Germinal center (tissue), 1 donor: Measurements from ENCODE around the gene SATB1.

ENCODE experiments used
- DNase-seq: peaks from one replicate; pipeline ENCODE4 v3.0.0; 2012; ENCODE audit warnings: mixed read lengths, low spot score

Gene SATB1

DNA sequence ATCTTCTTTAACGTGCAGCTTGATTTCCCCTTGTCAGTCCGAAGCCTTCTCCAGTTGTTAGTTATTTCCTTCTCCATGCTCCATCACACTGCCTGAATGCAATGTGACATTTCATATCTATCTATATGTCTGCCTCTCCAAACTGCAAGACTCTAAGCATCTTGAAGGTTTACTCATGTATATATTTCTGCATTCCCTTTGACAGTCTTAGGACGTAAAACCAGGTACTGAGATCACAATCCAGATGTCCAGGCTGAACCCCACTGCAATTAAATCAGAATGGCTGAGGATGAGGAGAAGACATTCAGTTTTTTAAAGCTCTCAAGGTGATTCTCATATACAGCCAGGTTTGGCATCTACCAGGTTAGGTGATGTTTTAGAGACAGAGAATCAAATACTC is 6.1 kb upstream of the SATB1 start:
- DNase-seq, result no peak

DNA sequence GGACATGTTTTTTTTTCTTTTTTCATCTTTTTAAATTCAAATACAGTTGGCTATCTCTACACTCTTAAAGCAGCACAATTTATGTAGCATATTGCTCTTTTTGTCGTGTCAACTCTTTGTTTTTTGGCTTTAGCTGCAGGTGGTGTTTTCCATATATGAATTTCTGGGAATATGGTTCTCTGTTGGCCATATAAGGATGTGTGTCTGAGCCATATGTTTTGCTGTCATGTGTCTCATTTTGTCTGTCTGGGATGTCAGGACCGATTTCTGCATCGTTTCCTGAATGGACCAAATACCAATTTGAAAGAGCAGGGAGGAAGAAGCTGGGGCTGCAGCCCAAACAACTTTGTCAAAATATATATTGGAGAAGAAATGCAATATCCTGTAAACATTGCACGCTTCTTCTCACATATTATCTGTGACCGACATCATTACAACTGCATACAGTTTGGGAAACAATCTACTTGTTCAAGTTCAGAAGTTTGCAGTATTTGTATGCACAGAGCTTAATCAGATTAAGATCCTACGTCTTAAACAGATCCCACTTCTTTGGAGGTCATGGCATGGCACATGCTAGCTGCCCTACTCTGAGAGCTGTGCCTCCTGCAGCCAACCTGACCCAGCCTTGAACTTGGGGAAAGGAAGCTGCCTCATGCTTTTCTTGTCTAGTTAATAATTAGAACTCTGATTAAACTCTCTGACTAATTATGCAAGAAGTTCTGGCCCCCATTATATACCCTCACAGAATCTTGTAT is 4.0 kb upstream of the SATB1 start:
- no peak for DNase-seq

DNA sequence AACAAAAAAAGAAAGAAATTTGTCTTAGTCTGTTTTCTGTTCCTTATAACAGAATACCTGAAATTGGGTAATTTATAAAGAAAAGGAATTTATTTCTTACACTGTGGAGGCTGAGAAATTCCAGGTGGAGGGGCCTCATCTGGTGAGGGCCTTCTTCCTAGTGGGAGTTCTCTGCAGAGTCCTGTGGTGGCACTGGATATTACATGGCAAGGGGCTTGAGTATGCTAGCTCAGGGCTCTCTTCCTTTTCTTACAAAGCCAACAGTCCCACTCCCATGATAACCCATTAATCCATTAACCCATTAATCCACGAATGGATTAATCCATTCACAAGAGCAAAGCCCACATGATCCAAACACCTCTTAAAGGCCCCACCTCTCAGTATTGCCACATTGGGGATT is 2.9 kb upstream of the SATB1 start:
- no peak for DNase-seq

DNA sequence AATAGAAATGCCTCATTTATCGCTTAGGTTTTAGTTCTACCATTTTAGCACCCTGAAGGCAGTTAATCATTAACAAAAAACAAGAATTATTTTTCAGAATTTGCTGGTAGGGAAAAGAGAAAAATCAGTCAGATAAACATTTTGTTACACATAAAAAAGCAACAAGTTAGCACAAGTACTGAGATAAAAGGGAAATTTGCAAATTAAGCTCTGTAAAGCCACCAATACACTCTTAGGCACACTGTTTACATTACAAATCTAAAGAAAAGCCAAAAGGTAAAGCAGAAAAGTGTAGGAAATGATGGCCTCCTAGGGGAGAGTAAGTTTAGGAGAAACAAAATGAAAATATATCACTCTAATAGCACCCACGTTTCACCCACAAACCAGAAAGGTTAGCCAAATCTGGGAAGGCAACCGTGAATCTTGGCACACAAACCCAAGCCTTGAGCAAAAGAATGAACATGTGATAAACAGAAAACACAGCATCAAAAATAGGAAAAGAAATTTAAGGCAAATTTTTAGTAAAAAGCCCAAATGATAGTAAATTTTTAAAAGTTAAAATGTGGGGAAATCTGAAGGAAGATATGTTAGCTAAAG is 1.6 kb upstream of the SATB1 start:
- DNase-seq, result no peak

DNA sequence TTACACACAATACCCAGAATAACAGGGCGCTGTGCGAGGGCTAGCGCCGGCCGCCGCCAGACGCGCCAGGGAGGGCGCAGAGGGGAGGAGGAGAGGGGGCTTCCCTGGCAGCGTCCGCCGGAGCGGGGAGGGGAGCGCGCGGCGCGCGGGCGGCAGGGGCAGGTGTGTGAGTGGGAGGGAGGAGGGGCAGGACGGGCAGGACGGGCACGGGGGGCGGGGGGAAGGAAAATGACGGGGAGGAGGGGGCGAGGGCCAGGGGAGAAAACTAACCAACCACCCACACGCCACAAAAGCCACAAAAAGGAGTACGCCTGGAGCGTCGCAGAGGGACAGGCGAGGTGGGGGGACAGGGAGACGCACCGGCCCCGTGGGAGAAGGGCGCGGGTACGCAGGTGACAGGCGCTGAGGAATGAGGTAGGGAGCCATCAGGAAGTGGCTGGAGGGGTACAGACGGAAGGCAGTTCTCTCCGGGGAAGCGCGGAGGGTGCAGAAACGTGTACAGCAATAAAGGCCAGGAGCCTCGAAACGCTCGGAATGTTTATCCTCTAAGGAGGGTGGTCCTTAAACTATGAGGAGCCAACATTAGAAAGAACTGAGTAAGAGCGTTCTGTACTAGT is 610 bp upstream of the SATB1 start:
- peak; percentile 27 for DNase-seq

DNA sequence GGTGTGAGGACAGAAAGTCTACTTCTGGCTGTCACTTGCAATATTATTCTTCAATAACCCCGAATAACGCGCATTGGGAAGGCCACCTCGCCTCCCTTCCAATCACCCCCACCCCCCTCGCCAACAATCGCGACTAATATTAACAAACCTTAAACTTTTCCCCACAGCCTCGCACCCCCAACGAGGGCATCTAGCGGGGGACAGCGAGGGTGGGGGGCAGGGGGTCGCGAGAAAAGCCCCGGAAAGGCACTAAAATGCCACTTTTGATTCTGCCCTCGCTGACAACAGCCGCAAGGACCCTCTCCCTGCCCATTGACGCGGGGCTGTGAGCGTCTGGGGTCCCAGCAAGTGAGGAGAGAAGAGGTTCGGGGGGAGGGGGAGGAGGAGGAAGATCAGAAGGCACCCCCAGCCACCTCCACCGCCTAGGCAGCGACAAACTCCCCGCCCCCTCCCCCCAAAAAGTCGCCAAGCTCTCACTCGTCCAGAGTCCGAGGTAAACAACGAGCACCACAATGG is 868 bp downstream of the SATB1 start:
- peak; percentile 3 for DNase-seq

DNA sequence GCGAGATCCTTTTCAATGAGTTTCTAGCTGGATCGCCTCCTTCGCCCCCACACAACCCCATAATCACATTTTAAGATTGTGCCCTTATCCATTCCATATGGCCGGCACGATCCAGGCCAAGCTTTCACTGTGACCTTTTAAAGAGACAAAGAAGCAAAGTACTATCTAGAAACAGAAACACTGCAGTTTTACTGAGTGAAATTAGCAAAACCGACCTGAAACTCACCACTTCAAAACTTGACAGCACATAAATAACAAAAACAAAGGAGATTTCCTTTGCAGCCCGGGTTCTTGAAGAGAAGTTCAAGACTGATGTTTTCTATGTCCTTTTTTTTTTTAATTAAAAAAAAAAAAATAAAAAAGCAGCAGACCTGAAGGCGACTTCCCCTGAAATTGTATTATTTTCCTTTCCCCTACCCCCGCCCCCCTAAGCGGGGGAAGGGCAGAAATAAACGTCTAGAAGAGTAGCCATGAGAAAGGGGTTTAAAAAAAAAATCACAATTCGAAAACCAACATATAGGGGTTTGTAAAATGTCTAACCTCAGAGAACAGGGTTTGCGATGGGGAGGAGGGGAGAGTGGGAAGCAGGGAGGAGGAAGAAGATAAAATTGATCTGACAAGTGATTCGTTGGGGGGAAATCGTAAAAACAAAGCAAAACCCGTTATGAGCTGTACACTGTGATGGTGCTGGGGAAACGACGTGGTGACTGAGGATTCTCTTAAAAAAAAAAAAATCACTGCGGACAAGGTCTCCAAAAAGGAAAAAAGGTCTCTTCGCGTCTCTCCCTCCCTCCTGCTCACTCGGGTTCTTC is 1.5 kb downstream of the SATB1 start:
- peak; percentile 30 for DNase-seq

DNA sequence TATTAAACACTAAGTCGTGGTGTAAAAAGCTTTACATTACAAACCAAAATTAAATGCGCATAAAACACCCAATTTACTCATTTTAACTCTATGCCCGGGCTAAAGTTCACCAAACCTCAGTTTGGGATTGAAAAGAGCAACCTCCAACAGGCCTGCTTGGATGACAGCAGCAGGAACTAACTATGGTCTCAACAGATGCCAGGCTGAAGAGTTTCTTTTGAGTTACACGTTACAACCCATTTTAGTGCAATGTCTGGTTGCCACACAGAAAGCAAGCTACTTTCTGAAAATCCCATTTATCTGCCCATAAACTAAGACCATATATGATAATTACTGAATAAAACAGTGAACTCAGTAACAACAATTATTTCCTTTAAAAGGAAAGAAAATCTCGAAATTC is 2.2 kb downstream of the SATB1 start:
- DNase-seq, result no peak

DNA sequence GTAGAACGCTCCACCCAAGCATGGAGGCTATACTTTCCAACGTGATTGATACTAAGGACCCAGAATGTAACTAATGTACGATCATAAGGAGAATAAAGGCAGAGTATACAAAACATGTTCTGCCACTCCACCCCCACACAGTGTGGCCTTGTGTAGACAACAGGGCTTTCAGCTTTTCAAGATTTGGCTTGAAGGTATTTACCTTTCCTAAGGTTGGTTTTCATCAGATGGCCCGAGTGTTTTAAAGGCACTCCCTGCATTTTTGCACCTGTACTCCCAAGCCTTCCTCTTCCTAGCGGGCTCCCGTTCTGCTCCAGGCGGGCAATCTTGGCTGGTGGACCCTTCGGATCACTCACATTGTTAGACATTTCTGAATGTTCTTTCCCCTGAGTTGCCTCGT is 4.6 kb downstream of the SATB1 start:
- DNase-seq, result no peak

DNA sequence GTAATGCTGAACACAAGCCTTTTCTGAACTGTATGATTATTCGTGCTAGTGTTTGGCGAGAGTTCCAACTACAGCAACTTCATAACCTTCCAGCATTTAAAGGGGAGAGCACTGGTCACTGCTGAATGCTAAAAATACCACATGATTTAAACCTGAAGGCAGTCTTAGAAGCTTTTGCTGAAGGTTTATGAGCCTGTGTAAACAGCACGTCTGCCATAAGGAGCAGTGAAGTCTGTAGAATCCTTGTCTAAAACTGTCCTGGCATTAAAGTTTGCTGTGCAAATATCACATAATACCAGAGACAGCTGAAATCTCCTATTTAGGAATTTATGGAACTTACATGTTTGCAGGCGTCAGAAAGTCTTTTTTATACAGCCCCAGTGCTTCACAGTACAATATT is 5.9 kb downstream of the SATB1 start:
- no peak for DNase-seq

DNA sequence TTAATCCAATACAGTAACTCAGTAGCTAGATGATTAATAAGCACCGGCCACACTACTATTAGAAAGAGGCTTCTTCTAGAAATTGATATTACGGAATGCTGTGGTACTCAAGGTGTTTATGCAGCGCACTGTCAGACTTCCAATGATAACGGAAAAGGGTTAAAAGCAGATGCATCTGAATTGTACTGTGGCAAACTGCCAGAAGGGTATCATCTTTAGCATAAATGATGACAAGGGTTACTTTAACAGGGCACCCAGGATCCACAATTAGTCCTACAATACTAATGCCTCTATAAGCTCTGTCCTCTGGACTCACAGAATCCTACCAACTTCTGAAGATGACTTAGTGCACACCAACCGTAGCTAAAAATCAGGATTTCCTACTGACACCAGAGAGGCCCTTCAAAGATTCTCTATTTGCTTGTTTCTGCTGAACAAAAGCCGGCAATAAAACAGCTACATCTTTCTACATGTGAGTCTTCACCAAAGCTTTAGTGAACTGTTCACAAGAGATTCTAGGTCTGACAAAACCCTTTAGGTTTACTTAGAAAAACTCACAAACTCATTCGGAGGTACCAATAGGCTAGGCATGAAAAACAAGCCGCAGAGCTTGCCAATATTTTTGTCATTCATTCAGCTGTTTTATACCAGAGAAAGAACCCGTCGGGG is 7.1 kb downstream of the SATB1 start:
- no peak for DNase-seq

DNA sequence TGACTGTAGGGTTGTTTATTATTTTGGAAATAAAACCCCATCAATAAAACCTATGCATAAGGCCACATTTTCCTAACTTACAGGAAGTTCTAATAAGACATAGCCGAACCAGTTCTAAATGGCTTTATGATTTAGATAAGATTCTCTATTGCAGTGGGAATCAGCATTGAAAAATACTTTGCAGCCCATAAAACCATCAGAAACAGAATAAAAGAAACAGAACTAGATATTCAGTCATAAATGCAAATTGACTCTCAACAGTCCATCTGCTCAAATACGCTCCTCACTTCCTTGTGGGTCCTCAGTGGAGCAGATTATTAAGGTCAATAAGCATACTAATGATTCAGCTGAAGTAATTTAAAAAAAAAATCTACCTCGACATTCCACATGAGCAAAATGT is 8.8 kb downstream of the SATB1 start:
- no peak for DNase-seq

DNA sequence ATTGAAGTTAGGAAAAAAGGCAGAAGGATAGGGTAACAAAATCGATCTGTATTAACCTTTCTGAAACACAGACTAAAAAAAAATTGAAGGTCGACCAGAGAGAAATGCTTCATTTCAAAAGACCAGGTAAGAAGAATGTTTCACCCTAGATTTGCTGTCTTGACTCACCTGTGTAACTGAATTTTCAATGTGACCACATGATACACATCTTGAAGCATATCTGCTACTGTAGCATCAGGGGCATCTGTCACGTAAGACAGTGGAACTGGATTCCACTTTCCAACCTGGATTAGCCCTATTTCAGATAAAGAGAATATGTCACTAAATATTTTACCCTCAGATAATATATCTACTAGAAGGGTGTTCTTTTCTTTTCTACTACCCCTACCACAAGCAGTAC is 9.3 kb downstream of the SATB1 start:
- DNase-seq, result no peak

DNA sequence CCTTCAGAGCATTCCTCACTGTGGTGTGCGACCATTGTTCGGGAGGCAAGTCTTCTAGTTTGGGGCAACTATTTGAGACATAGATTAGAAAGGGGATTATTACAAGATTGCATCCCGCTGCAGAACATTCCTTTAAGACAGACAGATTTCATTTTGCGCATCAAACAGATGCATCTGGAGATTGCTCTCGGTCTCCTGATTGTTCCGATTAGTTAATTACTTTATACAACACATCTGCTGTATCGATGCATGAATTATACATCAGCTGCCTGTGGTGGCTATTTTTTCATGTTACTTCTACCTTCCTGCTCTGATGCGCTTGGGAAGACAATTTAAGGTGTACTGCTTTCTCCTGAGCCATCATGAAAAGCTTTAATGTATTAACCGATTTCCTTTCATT is 10.0 kb downstream of the SATB1 start:
- DNase-seq, result no peak

DNA sequence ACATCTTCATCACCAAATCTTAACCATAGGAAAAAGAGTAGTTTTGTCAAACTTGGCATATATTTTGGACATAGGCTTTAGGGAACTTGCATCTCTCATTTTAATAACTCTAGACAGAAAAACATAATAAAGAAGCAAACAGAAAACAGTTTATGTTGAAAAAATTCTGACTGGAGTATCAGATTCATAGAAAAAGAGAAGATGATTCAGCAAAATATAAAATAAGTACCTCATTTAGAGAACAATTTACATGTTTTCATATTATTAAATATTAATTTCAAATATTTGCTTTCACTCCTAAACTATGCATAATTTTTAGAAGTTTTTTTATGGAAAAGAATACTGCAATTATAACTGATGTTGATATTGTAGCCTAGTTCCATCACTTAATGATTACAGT is 12.5 kb downstream of the SATB1 start:
- no peak for DNase-seq

DNA sequence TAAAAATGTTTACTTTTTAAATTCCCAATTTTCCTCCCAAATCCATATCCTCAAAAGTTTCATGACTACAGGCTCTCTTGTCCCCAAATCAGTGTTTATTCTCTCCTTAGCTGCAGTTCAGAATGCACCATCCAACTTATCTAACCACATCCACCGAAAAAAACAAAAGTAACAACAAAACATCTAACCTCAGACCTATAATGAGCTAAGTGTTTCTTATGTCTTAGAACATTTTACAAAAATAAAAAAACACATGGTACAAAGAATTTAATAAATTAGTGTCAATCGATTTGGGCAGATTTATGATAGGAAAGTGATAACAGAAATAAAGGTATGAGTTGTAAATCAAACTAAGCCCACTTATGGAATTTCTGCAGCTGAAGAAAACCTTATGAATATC is 13.6 kb downstream of the SATB1 start:
- no peak for DNase-seq

DNA sequence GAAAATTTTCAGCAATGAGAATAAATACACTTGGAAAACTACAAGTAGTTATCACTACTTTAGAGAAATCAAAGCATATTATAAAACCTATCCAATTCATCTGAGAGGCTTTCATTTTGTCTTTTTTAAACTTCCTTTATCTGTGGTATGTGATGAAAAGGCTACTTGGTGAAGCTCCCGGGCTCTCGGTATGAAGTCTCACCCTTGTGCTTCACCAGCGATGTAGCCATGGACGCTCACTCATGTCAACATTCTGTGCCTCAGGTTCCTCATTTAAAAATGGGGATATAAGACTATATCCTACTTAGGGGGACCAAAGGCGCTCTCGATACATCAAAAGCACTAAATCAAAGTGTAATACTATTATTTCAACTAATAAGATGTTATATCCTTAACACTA is 14.9 kb downstream of the SATB1 start:
- no peak for DNase-seq

DNA sequence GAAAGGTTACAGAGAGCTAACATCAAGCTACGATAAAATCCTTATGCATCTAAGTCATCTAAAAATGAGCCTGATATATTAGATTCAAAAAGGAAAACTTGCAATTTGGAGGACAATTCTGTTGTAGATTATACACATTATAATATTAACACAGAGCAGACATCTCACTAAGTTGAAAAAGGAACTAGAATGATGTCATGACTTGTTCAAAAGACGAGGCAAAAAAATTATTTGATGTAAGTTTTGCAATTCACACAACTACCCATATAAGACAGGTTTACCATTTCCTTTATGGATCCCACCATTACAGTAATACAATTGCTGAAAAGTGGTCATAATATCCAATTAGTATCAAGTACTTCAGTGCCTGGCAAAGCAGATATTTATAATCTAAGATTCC is 15.9 kb downstream of the SATB1 start:
- DNase-seq, result no peak

DNA sequence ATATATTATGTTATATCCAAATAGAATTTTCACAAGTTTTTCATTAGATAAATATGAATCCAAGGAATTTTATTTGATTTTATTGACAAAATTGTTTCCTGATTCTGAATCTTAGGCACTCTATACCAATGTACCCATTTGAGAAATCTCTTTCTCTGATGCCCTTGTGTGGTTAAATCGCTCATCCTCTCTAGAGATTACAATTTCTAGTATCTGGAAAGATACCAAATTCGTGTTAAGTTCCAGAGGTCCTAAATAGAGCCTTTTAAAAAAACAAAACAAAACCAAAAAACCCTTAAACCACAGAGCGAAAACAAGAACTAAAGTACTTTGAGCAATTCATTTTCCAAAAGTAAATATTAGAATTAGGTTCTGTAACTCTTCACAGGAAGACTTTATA is 20.0 kb downstream of the SATB1 start:
- DNase-seq, result no peak

DNA sequence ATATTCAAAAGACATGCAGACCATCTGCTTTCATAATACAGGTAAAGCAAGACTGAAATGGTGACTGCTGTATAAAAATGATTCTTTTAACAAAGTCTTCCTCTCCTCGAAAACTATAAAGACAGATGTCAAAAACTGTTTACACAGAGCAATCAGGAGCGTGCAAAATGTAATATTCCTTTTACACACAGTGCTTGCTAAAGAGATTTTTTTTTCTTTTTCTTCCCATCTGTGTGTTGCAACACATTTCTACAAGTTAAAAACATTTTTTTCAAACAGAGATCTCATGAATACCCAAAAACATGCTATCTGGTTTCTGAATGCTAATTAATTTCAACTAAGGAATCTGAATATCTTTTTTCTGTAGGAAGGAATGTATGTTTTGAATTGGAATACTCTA is 22.1 kb downstream of the SATB1 start:
- DNase-seq, result no peak

DNA sequence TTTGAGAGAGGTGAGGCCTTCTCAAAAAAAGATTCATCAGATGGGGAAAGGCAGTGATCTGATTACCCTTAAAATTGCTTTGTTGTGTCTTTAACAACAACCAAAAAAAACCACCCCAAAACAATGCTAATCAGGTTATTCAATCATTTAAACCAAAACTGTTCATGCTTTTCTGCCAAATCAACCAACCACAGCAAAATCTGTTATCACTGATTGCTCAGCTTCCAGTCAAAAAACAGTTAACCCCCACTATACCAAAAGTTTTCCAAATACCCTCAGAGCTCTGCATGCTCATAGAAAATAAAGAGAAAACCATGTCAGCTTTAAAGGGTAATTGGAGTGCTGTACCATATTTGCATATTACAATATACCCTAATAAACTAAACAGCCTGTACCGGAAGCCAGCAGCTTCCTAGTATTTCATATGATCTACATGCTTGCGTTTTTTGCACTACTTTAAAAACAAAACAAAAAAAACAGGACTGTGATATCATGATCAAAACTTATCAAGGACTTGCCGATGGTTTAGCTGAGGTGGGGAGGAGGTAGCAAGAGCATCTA is 22.8 kb downstream of the SATB1 start:
- DNase-seq, result no peak
